Endothelial cell of umbilical vein (primary cell): ENCODE data around the gene MLPH. TPM values are rescaled to one million over a fixed set of nuclear protein-coding genes. Genes with fewer than 3 reads are reported as not detected.

Source experiments
- BruUV-seq: library from RNA; stranded (reverse); fragments of 400-500 nt; replicated peaks from 2 replicates; lab custom pipeline; 2021; lab: Mats Ljungman, UMichigan
- CTCF ChIA-PET: fragments of 300-600, 350-600 bp; sonication (Branson Sonifier 250); formaldehyde crosslinking; loops from one replicate; lab custom pipeline; 2021; ENCODE audit warnings: antibody characterized with exemption, inconsistent platforms; lab: Charles Lee
- POLR2A ChIA-PET: fragments of 300-600, 350-600 bp; sonication (Branson Sonifier 250); formaldehyde crosslinking; loops from one replicate; lab custom pipeline; 2021; ENCODE audit warnings: antibody characterized with exemption, inconsistent platforms; lab: Charles Lee
- DNase-seq: peaks from one replicate; pipeline ENCODE4 v3.0.0-alpha.2; 2011; ENCODE audit warnings: low read depth, low spot score
- FAIRE-seq: peaks from 2 replicates; lab custom pipeline; 2011; peaks lifted over from hg19 to GRCh38; lab: Jason Lieb, UNC
- H2AFZ ChIP-seq: 2 replicates; pipeline ENCODE4 v1.6.0; 2012; ENCODE audit warnings: low read depth, low read length, control low read depth, inconsistent platforms
- H3K27ac ChIP-seq: 2 replicates; pipeline ENCODE4 v1.5.1; 2011; ENCODE audit warnings: low read depth, mild to moderate bottlenecking, control low read depth, low read length, moderate library complexity; ENCODE audit not compliant: insufficient read depth
- H3K27me3 ChIP-seq, 2 experiments: 2 replicates each; pipeline versions ENCODE4 v1.6.0 to v1.6.1; 2011; ENCODE audit warnings: low read length in 2 of 2, mixed read lengths in 1 of 2; ENCODE audit not compliant: control insufficient read depth in 2 of 2, insufficient read depth in 2 of 2
- H3K36me3 ChIP-seq, 2 experiments: 2 replicates in 1 of 2; 3 replicates in 1 of 2; pipeline ENCODE4 v1.5.1; 2011; ENCODE audit warnings: low read length in 2 of 2, mild to moderate bottlenecking in 1 of 2, moderate library complexity in 1 of 2; ENCODE audit not compliant: control insufficient read depth in 2 of 2, insufficient read depth in 2 of 2; ENCODE audit errors: extremely low read depth in 1 of 2
- H3K4me1 ChIP-seq: 3 replicates; pipeline ENCODE4 v1.5.1; 2011; ENCODE audit warnings: mild to moderate bottlenecking, low read length; ENCODE audit not compliant: control insufficient read depth, insufficient read depth; ENCODE audit errors: extremely low read depth
- H3K4me2 ChIP-seq: 2 replicates; pipeline ENCODE4 v1.6.1; 2011; ENCODE audit warnings: low read length, control low read depth, mixed read lengths; ENCODE audit not compliant: insufficient read depth
- H3K4me3 ChIP-seq, 3 experiments: fragments of 200-600 bp in 1 of 3; sonication (generic), shearing (Covaris generic) in 1 of 3; replicated peaks in 1 of 3; 2 replicates each; pipeline ENCODE4 v1.5.1; 2011 to 2016; ENCODE audit warnings: control low read depth in 3 of 3, low read length in 3 of 3, mild to moderate bottlenecking in 2 of 3, inconsistent platforms in 1 of 3, low read depth in 1 of 3, moderate library complexity in 1 of 3; ENCODE audit not compliant: insufficient read depth in 1 of 3
- H3K79me2 ChIP-seq: 2 replicates; pipeline ENCODE4 v1.6.0; 2012; ENCODE audit warnings: low read length, inconsistent platforms; ENCODE audit not compliant: control insufficient read depth, insufficient read depth
- H3K9ac ChIP-seq: replicated peaks from 2 replicates; pipeline ENCODE3; 2011; ENCODE audit warnings: low read length, control low read depth; ENCODE audit not compliant: insufficient read depth; ENCODE audit errors: extremely low read depth
- H3K9me1 ChIP-seq: replicated peaks from 3 replicates; pipeline ENCODE4 v1.6.0; 2011; ENCODE audit warnings: mild to moderate bottlenecking, low read length; ENCODE audit not compliant: control insufficient read depth, insufficient read depth; ENCODE audit errors: extremely low read depth
- H3K9me3 ChIP-seq: replicated peaks from 2 replicates; pipeline ENCODE4 v1.5.1; 2012; ENCODE audit warnings: low read length, inconsistent platforms; ENCODE audit not compliant: control insufficient read depth, insufficient read depth
- H4K20me1 ChIP-seq: replicated peaks from 2 replicates; pipeline ENCODE3; 2011; ENCODE audit warnings: mild to moderate bottlenecking, low read length; ENCODE audit not compliant: control insufficient read depth, insufficient read depth; ENCODE audit errors: extremely low read depth
- CTCF ChIP-seq, 2 donors: IDR thresholded peaks; 1 replicate in 1 of 2; 2 replicates in 1 of 2; pipeline ENCODE4 v1.5.1; 2011; ENCODE audit warnings: low read length in 2 of 2, mild to moderate bottlenecking in 2 of 2, moderate library complexity in 2 of 2, control low read depth in 1 of 2, inconsistent platforms in 1 of 2, low read depth in 1 of 2; ENCODE audit not compliant: insufficient read depth in 1 of 2; ENCODE audit errors: extremely low read depth in 1 of 2
- EZH2 ChIP-seq: IDR thresholded peaks from 2 replicates; pipeline ENCODE4 v1.6.1; 2012; ENCODE audit warnings: borderline replicate concordance, low read depth, mild to moderate bottlenecking, moderate library complexity, low read length, inconsistent platforms; ENCODE audit not compliant: severe bottlenecking
- FOS ChIP-seq: IDR thresholded peaks from 2 replicates; pipeline ENCODE4 v1.6.1; 2011; ENCODE audit warnings: mild to moderate bottlenecking, low read length, moderate library complexity, borderline replicate concordance; ENCODE audit not compliant: insufficient read depth
- GATA2 ChIP-seq: IDR thresholded peaks from 2 replicates; pipeline ENCODE4 v1.7.0; 2011; ENCODE audit warnings: low read depth, mild to moderate bottlenecking, moderate library complexity, mixed read lengths, low read length; ENCODE audit not compliant: insufficient read length, insufficient read depth
- JUN ChIP-seq: IDR thresholded peaks from 2 replicates; pipeline ENCODE4 v1.6.1; 2011; ENCODE audit warnings: borderline replicate concordance, low read depth; ENCODE audit not compliant: insufficient read length, insufficient read depth
- MAX ChIP-seq: IDR thresholded peaks from 2 replicates; pipeline ENCODE4 v1.6.1; 2011; ENCODE audit not compliant: insufficient read depth, insufficient read length
- MYC ChIP-seq: IDR thresholded peaks from one replicate; pipeline ENCODE4 v1.6.1; 2011; ENCODE audit warnings: mild to moderate bottlenecking, low read depth, low read length
- POLR2A ChIP-seq: IDR thresholded peaks from 2 replicates; pipeline ENCODE4 v1.6.1; 2012; ENCODE audit warnings: low read depth, mild to moderate bottlenecking, control low read depth, low read length
- POLR2AphosphoS5 ChIP-seq: IDR thresholded peaks from 2 replicates; pipeline ENCODE4 v1.6.1; 2012; ENCODE audit warnings: low read depth, mild to moderate bottlenecking, control low read depth, low read length, moderate library complexity; ENCODE audit not compliant: insufficient read depth
- dilution Hi-C: fragments of 300-500 bp; cut with MboI; formaldehyde crosslinking; loops from one replicate; pipeline ENCODE4 v1.15.0; 2019; ENCODE audit warnings: low sequenced_read_pairs; ENCODE audit not compliant: extremely low pct_ligation_motif_present
- intact Hi-C: fragments of 100-400 bp; cut with micrococcal nuclease; formaldehyde crosslinking; loops from one replicate; pipeline ENCODE4 v1.10.0; 2022
- polyA plus RNA-seq, 4 experiments: library from polyadenylated mRNA; depleted of rRNA in 3 of 4; stranded (reverse) in 3 of 4; unstranded in 1 of 4; fragments of >200 nt; gene quantifications; 2 replicates each; pipeline versions ENCODE4 v1.2.1 to v1.2.3, GENCODE V29; 2011 to 2012; ENCODE audit warnings: missing spikeins in 1 of 4
- total RNA-seq: library from RNA; stranded (reverse); gene quantifications from 2 replicates; pipeline ENCODE4 v1.2.3, GENCODE V29; 2021

The MLPH gene
- total and polyA plus RNA-seq, 2 donors (not counting 3 experiments of a cell fraction or from before 2014, with no cell fraction given): not detected

- FAIRE-seq (no peak), DNase-seq (peak; percentile 26)
- dilution Hi-C loops: no loop called here
- Histone ChIP-seq H3K9me1 (no peaks in the 10 kb centered on the region), H3K36me3 (no peaks in the 10 kb centered on the region), H3K27ac (no peak overlapping the region), H3K27me3 (peaks cover 55 to 74% of the 10 kb centered on the region in 2 experiments), H3K4me1 (no peaks in the 10 kb centered on the region), H3K79me2 (no peaks in the 10 kb centered on the region), H4K20me1 (peaks cover 2% of the 10 kb centered on the region), H3K4me3 (no peak overlapping the region), H3K9me3 (no peaks in the 10 kb centered on the region), H3K9ac (no peak overlapping the region), H3K4me2 (no peak overlapping the region), H2AFZ (no peak overlapping the region)
- TF ChIP-seq MAX (no peak), CTCF (IDR thresholded peaks at IDR 0.05; ENCODE audit: extremely low read depth in 1 of 2, insufficient read depth in 1 of 2, low read depth in 1 of 2, low read length in 2 of 2) (peak in 1 of 2 donors; percentile 16)
- ChIA-PET CTCF (interaction anchor here (1.3 to 2.4 kb wide), 3 partner anchors 30 to 89 kb away, joined by 5 to 18 read pairs (median 13); no protein-coding TSS in a partner anchor), POLR2A (no interaction called here)
- intact Hi-C loops: no loop called here
- BruUV-seq: no TSS peak
These were observed 3.9 kb upstream of the MLPH start for GRCh38 chr2:237483018-237483731.

GRCh38 chr2:237485304-237485703 lies 1.7 kb upstream of the MLPH start:
- peaks cover 2% of the 10 kb centered on the region for H4K20me1 ChIP-seq
- BruUV-seq: no TSS peak
- peaks cover 51 to 65% of the 10 kb centered on the region in 2 experiments for H3K27me3 ChIP-seq
- intact Hi-C loops: no loop called here
- H3K79me2 ChIP-seq: no peaks in the 10 kb centered on the region
- no peak overlapping the region for H3K9ac ChIP-seq
- no peak for TF ChIP-seq CTCF (IDR thresholded peaks at IDR 0.05; ENCODE audit: extremely low read depth in 1 of 2, insufficient read depth in 1 of 2, low read depth in 1 of 2, low read length in 2 of 2)
- TF ChIP-seq POLR2AphosphoS5: no peak
- no peak for TF ChIP-seq EZH2
- TF ChIP-seq MYC: no peak
- TF ChIP-seq JUN: no peak
- TF ChIP-seq GATA2: no peak
- TF ChIP-seq FOS: no peak
- TF ChIP-seq MAX: no peak
- no peak for TF ChIP-seq POLR2A
- H3K9me3 ChIP-seq: no peaks in the 10 kb centered on the region
- dilution Hi-C loops: no loop called here
- ChIA-PET CTCF (interaction anchor here (2.0 kb wide), 1 partner anchor 27 kb away, joined by 6 read pairs; no protein-coding TSS in a partner anchor), POLR2A (no interaction called here)
- no peak overlapping the region for H2AFZ ChIP-seq
- H3K36me3 ChIP-seq: no peaks in the 10 kb centered on the region
- H3K27ac ChIP-seq: no peak overlapping the region
- no peak for DNase-seq
- FAIRE-seq: no peak
- H3K4me3 ChIP-seq: no peak overlapping the region
- no peaks in the 10 kb centered on the region for H3K4me1 ChIP-seq
- H3K4me2 ChIP-seq: no peak overlapping the region
- no peaks in the 10 kb centered on the region for H3K9me1 ChIP-seq
